Hematopoietic multipotent progenitor cell treated with erythropoietin and hydrocortisone succinate and interleukin-3 and kit ligand, for 15 days (in vitro differentiated cells): ENCODE data around the gene GRIK5.
"Not testable (repeated sequence)": the region's sequence is repeated elsewhere in the genome, so short reads cannot be mapped to it uniquely, and the experiment has no call there.

Source experiments
- DNase-seq: peaks from one replicate; pipeline ENCODE4 v3.0.0-alpha.2; 2015; ENCODE audit warnings: low spot score

Gene GRIK5, protein sequence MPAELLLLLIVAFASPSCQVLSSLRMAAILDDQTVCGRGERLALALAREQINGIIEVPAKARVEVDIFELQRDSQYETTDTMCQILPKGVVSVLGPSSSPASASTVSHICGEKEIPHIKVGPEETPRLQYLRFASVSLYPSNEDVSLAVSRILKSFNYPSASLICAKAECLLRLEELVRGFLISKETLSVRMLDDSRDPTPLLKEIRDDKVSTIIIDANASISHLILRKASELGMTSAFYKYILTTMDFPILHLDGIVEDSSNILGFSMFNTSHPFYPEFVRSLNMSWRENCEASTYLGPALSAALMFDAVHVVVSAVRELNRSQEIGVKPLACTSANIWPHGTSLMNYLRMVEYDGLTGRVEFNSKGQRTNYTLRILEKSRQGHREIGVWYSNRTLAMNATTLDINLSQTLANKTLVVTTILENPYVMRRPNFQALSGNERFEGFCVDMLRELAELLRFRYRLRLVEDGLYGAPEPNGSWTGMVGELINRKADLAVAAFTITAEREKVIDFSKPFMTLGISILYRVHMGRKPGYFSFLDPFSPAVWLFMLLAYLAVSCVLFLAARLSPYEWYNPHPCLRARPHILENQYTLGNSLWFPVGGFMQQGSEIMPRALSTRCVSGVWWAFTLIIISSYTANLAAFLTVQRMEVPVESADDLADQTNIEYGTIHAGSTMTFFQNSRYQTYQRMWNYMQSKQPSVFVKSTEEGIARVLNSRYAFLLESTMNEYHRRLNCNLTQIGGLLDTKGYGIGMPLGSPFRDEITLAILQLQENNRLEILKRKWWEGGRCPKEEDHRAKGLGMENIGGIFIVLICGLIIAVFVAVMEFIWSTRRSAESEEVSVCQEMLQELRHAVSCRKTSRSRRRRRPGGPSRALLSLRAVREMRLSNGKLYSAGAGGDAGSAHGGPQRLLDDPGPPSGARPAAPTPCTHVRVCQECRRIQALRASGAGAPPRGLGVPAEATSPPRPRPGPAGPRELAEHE

DNA sequence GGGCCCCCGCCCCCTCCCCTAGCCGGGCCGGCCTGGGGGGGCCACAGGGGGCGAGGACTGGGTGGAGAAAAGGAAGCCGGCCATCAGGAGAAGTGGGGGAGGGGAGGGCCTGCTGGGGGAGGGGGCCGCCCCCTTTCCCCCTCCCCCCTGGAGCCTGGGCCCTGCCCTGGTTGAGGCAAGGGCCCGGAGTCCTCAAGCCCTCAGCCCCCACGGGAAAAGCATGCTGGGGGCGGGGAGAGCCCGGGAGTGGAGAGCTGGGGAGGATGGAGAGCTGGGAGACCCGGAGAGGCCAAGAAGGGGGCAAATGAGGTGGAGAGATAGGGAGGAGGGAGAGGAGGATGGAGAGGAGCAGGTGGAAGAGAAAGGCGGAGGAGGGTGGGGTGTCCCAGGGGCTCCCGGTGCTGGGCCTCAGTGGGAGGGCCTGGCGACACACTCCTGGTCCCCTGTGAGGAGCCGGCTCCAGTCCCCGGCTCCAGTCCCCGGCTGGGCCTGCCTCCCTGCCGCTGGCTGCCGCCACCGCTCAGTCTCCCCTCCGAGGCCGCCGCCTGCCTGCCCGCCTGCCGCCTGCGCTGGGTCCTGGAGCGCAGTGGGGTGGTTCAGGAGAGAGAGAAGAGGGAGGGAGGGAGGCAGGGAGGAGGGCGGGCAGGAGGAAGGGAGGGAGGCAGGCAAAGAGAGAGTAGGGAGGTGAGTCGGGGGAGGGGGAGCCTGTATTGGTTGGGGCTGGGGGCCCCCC, at the start of gene GRIK5:
Gene GRIK5 (minus strand): TSS at position 588 of the 733 bp plus-strand sequence. CDS start 4,436 bp downstream, outside the sequence.
- DNase-seq: no peak

DNA sequence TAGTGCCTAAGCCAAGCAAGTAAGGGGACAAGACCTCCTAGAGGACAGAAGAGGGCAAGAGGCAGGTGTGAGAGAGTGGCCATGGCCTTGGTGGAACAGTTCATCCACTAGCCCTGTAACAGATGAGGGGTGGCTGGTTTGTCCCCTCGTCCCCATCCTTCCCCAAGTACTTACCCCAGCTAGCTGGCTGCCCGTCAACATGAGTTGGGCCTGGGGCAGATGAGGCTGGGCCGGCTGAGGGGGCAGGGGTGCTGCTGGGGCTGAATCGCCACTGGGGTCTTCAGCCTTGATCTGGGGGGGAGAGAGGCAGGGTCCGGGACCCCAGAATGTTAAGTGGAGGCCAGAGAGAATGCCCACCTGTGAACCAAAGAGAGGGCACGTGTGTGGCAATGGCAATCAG, 47.1 kb upstream of the GRIK5 start:
- no peak for DNase-seq

DNA sequence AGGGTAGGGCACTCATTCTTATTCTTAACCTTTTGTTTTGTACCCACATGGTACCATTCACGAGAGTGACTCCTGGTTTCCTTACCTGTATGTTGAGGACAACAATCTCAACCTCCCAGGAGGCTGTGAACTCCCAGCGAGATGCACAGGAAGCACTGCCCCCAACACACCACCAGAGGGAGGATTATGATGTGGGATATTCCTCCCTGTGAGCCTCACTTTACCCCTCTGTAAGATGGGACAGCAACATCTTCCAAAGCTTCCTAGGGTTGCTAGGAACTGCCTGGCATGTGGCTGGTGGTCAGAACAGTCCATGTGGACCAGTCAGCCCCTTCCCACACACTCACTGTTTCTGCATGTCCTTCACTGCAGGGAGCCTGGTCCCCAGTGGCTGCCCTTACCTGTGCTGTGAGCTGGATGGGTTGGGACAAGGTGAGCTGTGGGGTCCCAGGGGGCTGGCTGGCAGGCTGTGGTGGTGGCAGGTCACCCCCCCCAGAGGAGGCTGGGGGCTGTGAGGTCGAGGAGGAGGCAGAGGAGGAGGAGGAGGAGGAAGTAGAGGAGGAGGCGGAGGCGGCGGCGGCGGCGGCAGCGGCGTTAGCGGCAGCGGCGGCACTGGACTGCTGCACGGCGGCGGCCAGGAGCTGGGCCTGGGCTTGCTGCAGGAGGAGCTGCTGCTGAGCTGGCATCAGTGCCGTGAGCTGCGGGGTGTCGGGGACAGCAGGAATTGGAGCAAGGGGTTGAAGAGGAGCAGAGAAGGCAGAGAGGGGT, 46.5 kb upstream of the GRIK5 start:
- DNase-seq: no peak

DNA sequence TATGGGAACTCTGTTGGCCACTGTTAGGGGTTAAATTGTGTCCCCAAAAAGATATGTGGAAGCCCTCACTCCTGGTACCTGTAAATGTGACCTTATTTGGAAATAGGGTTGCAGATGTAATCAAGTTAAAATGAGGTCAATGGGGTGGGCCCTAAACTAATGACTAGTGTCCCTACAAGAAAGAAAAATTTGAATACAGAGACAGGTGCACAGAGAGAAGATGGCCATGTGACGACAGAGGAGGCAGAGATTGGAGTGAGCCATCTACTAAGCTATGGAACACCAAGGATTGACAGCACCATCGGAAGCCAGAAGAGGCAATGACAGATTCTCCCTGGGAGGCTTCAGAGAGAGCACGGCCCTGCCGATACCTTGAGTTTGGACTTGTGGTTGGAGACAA, 45.7 kb upstream of the GRIK5 start:
- no peak for DNase-seq

DNA sequence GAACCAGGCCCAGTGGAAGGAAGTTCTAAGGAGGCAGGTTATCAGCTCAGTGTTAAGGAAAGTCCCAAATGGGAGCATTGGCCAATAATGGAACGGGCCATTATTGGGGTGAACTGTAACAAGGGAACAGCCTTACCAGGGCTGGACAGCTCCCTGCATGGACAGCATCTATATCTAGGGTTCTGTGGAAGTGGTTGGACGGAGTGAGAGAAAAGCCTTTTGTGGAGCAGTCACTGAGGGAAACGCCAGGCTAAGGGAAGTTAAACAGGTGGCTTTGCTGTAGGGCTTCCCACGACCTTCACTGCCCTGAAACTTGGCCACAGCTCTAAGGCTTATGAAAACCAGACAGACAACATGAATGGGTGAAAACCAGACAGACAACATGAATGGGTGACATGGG, 45.2 kb upstream of the GRIK5 start:
- DNase-seq: no peak

DNA sequence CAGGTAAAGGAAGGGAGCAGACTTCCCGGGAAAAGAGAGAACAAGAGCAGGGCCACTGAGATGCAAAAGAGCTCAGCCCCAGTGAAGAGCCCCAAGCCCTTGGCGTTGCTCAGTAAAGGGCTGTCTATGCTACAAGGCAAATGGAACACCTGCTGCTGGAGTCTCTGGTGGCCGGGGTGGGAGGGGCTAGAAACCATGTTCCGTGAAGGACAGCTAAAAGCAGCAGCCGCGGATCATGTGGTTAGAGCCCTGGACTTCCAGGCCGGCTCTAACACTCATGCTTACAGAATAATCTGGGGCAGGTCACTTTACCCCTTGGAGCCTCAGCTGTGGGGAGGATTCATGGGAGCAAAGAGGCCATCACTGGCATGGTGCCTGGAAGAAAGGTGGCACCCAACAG, 44.4 kb upstream of the GRIK5 start:
- DNase-seq: no peak

DNA sequence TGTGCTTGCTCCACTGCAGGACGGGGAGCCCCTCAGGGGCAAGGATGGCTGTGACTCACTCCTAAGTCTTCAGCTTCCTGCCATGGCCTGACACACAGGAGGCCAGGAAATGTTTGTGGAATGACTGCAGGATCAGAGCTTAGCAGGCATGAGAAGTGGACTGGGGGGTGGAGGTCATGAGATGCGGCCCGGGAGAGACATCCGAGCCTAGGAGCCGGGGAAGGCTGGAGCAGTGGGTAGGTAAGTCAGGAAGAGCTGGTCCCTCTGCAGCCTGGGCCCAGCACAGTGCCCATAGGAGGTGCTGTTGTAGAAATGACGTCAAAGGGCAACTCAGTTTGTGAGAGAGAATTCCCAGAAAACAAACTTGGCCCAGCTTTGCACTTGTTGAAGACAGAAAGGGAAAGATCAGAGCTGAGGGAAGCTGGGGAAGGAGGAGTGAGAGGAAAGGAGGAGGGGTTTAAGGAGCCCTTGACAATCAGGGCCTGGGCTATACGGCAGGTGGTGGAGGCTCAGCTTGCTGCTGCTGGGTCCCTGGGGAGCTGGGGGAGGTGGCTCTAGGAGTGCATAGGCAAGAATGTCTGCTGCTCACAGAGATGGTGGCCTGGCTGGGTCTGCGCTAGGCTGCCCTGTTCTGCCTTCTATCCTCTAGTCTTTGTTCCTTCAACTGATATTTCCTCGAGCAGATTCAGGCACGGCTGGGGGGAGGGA, 43.8 kb upstream of the GRIK5 start:
- DNase-seq: no peak

DNA sequence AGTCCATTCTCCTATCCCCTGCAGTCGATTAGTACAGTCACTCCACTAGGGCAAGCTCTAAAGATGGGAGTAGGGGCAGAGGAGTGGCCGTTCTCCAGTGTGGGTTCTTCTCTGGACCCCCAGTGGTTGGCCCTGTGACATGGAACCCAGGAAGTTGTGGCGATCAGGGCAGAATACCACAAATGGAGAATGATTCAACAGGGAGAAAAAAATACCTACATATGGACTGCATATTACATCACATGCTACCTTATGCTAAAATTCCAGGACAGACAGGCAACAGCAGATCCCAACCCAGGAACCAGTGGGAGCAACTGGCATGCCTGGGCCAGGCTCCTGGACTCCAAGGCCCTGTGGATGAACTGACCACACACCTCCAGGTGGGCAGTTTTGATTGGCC, 41.8 kb upstream of the GRIK5 start:
- DNase-seq: no peak

DNA sequence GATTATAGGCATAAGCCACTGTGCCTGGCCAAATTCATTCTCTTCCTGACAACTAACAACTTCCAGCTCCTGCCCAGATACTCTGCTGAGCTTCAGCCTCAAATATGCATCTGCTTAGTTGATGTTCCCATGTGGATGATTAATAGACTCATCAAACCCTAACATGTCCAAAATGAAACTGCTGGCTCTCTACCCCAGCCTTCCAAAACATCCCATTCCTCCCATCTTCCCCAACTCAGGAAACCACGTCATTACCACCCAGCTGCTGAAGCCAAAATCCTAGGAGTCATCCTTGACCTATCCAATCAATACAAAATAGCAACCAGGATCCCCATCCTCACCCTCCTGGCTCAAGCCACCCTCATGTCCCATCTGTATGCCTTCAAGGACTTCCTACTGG, 41.4 kb upstream of the GRIK5 start:
- no peak for DNase-seq

DNA sequence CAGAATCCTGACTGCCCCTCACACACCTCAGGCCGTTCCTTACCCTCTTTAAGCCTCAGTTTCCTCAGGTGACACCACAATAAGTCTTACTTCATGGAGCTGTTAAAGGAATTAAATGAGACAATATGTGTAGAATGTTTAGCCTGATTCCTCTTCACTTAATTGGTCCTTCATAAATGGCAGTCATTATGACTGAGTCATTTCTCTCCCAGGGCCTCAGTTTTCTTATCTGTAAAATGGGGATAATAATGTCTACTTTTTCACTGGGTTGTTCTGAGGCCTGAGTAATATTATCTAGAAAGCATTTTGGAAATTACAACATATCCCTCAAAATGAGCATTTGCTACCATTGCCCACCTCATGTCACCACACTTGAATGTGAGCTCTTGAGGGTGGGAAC, 40.7 kb upstream of the GRIK5 start:
- no peak for DNase-seq

DNA sequence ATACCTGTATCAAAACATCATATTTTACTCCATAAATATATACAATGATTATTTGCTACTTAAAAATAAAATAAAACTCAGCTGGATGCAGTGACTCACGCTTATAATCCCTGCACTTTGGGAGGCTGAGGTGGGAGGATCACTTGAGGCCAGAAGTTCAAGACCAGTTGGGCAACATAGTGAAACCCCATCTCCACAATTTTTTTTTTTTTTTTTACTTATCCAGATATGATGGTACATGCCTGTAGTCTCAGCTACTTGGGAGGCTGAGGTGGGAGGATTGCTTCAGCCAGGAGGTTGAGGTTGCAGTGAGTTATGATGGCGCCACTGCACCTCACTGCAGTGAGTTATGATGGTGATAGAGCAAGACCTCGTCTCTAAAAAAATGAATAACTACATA, 39.9 kb upstream of the GRIK5 start:
- DNase-seq: no peak

DNA sequence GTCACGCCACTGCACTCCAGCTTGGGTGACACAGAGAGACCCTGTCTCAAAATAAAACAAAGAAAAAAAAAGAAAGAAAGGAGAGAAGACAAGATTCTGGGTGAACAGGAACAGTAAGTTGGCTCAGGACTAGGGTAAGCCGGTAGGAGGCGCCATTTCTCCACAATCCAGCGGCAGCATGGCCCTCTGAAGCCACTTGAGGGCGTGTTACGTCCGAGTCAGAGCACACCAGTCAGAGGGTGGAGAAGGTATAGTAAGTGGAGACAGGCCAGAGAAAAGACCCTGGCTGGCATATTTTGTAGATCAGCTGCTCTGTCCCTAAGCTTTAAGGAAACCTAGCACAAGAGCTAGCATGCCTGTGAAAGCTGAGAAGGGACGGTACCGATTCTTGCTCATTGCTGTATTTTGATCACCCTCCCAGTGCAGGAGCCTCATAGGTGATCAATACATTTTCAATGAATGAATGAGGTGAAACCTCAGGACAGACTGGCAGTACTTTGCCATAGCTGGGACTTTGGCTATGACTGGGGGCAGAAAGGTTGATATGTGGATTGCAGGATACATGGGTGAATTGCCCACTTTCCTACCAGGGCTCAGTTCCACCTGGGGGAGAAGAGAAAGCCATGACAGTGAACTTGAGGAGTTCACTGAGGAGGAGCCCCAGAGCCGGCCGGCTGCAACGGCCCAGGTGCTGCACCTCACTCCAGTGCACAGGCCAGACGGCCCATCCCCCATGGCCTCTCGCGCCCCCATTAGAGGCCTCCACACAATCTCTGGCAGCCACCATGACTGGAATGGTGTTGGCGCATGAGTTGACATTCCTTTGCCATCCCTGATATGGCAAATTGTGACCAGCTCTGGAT, 38.8 kb upstream of the GRIK5 start:
- DNase-seq: peak; percentile 80

DNA sequence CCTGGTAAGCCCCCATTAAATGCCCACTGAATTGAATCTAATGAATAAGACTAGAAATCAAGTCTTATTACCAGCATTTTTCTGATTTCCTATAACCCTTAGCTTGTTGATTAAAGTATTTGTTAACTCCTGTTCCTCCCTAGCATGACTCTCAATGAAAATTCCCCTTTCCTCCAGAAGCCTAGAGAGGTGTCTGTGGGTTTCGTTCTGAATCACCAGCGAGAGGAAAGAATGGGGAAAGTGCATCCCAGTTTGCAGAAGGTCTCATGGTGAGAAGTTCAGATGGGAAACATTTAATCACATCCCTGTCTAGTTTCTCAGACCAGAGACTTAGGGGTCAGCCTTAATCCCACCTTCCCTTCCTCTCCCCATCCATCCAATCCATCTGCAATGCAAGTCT, 35.4 kb upstream of the GRIK5 start:
- DNase-seq: no peak

DNA sequence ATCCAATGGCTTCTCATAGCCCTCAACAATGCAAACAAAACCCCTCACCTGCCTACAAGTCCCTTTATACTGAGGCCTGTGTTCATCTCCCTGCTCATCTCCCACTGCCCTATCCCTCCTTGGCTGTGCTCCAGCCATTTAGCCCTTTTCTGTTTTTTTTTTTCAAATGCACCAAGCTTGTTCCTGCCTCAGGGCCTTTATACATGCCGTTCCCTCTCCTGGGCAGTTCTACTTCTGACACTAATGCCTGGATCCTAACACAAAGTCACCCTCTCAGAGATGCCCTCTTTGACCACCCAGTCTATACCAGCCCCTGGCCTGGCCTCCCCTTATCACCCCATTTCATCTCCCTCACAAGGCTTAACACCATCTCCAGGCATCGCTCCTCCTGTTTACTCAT, 32.9 kb upstream of the GRIK5 start:
- no peak for DNase-seq

DNA sequence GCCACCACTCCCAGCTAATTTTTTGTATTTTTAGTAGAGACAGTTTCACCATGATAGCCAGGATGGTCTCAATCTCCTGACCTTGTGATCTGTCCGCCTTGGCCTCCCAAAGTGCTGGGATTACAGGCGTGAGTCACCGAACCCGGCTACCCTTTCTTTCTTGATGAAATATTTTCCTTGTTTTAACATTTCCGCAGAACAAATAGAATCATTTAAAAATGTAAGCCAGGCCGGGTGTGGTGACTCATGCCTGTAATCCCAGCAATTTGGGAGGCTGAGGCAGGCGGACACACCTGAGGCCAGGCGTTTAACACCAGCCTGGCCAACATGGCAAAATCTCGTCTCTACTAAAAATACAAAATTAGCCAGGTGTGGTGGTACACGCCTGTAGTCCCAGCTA, 30.2 kb upstream of the GRIK5 start:
- not testable (repeated sequence) for DNase-seq

DNA sequence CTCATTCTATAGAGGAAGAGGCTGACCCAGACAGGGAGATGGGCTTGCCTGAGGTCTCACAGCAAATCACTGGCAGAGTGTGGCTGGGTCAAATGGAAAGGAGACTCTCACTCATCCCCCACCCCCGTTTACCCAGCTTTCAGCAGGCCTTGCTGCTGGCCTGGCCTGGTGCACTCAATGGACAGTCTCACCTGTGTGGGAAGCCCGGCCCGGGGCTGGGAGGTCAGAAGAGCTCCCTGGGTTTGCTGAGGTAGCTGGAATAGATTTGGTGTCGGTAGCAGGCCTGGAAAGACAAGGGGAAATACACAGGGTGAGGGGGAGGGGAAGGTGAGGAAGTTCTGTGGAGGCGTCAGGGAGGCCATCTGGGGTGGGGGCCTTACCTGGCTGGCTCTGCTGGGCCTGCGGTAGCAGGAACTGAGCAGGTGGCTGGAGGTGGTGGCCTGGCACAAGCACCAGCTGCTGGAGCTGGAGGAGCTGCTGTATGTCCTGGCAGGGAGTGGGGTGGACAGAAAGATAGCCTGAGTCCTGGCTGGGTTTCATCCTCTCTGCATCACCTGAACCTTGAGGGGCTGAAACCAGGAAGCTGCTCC, 29.4 kb upstream of the GRIK5 start:
- DNase-seq: no peak

DNA sequence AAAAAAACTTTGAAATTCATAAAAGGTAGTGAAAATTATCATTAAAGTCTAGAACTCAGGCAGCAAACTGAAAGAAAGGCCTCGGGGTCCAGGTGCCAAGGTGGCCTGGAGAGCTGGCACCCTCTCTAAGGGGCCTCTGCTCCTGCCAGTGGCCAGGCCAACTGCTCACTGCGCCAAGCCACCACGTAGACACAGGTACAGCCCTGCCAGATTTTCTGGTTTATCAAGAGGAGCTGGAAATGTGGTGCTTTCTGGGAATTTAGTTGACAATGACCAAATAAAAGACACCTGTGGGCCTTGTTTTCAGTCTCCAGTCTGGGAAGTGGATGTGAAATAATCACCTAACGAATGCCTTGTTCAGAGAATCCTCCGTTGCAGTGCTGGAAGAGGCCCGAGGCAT, 28.8 kb upstream of the GRIK5 start:
- no peak for DNase-seq

DNA sequence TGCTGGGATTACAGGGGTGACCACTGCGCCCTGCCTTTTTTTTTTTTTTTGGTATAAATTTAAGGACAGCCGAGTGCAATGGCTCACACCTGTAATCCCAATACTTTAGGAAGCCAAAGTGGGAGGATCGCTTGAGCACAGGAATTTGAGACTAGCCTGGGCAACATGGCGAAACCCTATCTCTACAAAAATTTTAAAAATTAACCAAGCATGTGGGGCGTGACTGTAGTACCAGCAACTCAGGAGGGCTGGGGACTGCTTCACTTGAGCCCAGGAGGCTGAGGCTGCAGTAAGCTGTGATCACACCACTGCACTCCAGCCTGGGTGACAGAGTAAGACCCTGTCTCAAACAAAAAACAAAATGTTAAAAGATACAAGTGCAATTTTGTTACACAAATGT, 27.5 kb upstream of the GRIK5 start:
- no peak for DNase-seq

DNA sequence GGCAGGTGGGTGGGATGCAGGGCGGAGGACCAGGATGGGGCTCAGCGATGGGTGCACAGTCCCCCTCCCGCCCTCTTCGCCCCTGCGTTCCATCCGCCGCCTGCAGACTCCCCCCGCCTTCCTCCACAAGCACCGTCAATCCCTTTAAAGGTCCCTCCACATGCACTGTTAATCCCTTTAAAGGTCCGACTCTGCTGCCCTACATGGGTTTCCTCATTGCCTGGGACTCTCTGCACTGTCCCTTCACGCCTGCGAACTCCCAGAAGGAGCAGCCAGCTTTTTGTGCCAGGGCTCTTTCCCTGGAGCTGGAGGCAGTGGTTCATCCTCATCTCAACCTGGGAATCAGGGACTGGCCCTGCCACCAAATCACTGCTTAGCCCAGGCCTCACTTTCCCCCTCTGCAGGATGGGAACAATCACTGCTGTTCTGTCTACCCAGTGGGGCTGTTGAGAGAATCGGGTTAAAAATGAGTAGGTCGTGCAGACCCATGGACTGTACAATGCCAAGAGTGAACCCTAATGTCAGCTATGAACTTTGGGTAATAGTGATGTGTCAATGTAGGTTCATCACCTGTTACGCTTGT, 26.3 kb upstream of the GRIK5 start:
- DNase-seq: no peak
